Measurements from ENCODE around the gene MLXIP.

The MLXIP gene

DNA sequence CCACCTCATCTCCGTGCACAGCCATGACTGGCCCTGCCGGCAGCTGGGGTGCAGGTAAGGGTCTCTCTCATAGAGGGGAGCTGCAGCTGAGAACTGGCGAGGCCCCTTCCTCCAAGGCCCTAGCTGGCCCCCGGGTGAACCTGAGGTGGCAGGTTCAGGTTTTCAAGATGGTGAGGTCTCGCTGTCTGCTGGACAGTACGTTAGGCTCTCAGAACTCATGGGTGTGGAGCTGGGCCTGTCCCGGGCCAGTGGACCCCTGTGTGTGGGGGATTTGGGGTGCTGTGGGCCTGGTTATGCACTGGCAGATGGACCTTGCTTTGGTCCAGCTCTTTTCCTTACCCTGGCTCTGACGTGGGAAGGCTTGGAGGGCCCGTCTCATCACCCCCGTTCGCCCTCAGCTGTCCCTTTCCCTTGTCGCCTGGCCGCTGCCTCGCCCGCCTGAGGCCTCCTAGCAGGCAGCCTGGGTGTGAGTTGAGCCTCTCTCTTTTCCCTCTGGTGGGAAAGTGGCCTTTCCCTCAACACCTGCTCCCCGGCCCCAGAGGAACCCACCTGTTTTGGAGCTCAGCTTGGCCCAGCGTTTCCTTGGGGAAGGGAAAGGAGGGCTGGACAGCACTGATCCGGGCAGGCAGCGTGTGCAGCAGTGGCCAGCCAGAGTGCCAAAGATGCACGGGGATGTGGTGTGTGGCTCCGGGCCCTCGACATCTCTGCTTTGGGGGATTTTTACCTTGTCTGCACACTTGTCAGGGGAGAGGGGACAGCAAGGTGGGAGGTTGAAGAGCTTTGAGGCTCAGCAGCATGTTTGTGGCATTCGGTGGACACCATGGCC, 67.2 kb downstream of the MLXIP start:
- no peak for DNase-seq
- no peaks in the 10 kb centered on the region for H3K79me2 ChIP-seq (ENCODE audit: low read length)
- H4K20me1 ChIP-seq (ENCODE audit: insufficient read depth, low read length) = no peaks in the 10 kb centered on the region
- H3K9me2 ChIP-seq (replicated peaks; ENCODE audit: insufficient read depth, low read length) = no peaks in the 10 kb centered on the region
- no peaks in the 10 kb centered on the region for H3F3A ChIP-seq (ENCODE audit: insufficient read depth, low read length)
- H3K27me3 ChIP-seq (replicated peaks; ENCODE audit: insufficient read depth, low read length) = no peaks in the 10 kb centered on the region
- H3K9me3 ChIP-seq (replicated peaks; ENCODE audit: insufficient read depth, low read length) = no peaks in the 10 kb centered on the region
- no peak overlapping the region for H3K4me3 ChIP-seq (ENCODE audit: low read length)
- TF ChIP-seq, protein P1, sequence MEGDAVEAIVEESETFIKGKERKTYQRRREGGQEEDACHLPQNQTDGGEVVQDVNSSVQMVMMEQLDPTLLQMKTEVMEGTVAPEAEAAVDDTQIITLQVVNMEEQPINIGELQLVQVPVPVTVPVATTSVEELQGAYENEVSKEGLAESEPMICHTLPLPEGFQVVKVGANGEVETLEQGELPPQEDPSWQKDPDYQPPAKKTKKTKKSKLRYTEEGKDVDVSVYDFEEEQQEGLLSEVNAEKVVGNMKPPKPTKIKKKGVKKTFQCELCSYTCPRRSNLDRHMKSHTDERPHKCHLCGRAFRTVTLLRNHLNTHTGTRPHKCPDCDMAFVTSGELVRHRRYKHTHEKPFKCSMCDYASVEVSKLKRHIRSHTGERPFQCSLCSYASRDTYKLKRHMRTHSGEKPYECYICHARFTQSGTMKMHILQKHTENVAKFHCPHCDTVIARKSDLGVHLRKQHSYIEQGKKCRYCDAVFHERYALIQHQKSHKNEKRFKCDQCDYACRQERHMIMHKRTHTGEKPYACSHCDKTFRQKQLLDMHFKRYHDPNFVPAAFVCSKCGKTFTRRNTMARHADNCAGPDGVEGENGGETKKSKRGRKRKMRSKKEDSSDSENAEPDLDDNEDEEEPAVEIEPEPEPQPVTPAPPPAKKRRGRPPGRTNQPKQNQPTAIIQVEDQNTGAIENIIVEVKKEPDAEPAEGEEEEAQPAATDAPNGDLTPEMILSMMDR (IDR thresholded peaks at IDR 0.05; ENCODE audit: low read length) = no peak
- TF ChIP-seq EZH2 (optimal IDR thresholded peaks at IDR 0.05; ENCODE audit: low read depth, low read length) (no peak), EZH2phosphoT487 (IDR thresholded peaks at IDR 0.05; ENCODE audit: low read length) (no peak)
- H3K9ac ChIP-seq (ENCODE audit: low read length) = no peak overlapping the region
- no peak overlapping the region for H3K27ac ChIP-seq (ENCODE audit: low read length)
- no peak overlapping the region for H2AFZ ChIP-seq (ENCODE audit: low read length)
- no peaks in the 10 kb centered on the region for H3K36me3 ChIP-seq (replicated peaks; ENCODE audit: insufficient read depth, low read length)
- no peak overlapping the region for H3K4me2 ChIP-seq (ENCODE audit: low read depth, low read length)
- no peaks in the 10 kb centered on the region for H3K4me1 ChIP-seq (ENCODE audit: low read length)

DNA sequence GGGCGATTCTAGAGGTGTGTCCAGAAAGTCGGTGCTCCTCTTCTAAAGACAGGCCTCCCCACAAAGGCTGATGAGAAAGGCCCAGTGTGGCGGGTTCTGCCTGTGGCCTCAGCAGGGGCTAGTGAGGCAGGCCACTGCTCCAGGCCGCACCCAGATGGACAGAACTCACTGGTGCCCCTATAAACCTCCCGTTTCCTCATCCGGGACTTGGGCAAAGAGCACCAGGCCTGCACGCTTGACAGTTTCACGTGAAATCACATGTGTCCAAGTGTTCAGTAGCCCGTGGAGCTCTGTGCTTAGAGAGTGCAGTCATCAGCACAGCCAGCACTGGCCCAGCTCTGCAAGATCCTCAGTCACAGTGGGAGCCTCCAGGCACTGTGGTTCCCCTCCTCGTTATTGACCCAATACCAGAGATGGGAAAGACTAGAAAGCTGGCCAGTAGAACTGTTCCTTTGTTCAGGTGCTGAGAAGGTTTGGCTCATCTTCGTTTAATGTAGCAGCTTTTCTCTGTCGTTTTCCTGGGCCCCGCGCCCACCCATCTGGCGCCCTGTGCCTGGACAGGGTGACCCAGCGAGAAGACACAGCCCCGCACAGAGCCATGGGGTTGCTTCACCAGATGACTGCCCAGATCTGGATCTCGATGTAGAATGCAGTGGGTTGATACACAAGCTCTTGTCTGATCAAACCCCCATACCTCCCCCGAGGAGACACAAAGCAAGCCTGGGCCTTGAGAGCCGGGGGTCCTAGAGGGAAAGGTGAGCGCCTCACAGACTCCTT, 69.1 kb downstream of the MLXIP start:
- Histone ChIP-seq H3K27ac (ENCODE audit: low read length) (no peak overlapping the region), H3F3A (ENCODE audit: insufficient read depth, low read length) (no peaks in the 10 kb centered on the region), H3K36me3 (replicated peaks; ENCODE audit: insufficient read depth, low read length) (no peaks in the 10 kb centered on the region), H3K4me3 (ENCODE audit: low read length) (no peak overlapping the region), H3K4me1 (ENCODE audit: low read length) (no peaks in the 10 kb centered on the region), H3K9me2 (replicated peaks; ENCODE audit: insufficient read depth, low read length) (no peaks in the 10 kb centered on the region), H3K4me2 (ENCODE audit: low read depth, low read length) (no peak overlapping the region), H4K20me1 (ENCODE audit: insufficient read depth, low read length) (no peaks in the 10 kb centered on the region), H3K9ac (ENCODE audit: low read length) (no peak overlapping the region), H3K27me3 (replicated peaks; ENCODE audit: insufficient read depth, low read length) (no peaks in the 10 kb centered on the region), H2AFZ (ENCODE audit: low read length) (no peak overlapping the region), H3K9me3 (replicated peaks; ENCODE audit: insufficient read depth, low read length) (no peaks in the 10 kb centered on the region), H3K79me2 (ENCODE audit: low read length) (no peaks in the 10 kb centered on the region)
- DNase-seq = no peak
- TF ChIP-seq EZH2phosphoT487 (IDR thresholded peaks at IDR 0.05; ENCODE audit: low read length) (no peak), EZH2 (optimal IDR thresholded peaks at IDR 0.05; ENCODE audit: low read depth, low read length) (no peak)
- TF ChIP-seq, protein P1 (IDR thresholded peaks at IDR 0.05; ENCODE audit: low read length) = no peak

DNA sequence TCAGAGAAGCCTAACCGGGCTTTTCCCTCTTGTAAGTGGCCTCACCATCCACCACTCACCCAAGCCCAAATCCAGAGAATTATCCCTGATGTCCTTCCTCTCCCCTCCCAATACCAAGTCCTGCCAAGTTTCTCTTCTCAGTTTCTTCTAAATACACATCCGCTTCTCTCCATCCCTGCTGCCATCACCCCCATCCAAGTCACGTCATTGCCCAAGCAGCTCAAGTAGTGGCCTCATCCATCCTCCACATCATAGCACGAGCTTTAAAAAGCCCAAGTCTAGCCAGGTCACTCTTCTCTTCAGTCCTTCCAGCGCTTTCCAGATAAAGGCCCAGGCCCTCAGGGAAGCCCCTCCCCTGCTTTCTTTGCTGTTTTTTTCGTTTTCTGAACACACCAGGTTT, 70.1 kb downstream of the MLXIP start:
- H3K9ac ChIP-seq (ENCODE audit: low read length) = no peak overlapping the region

More for the DNA sequence above, 70.1 kb downstream of the MLXIP start:
- H3K36me3 ChIP-seq (replicated peaks; ENCODE audit: insufficient read depth, low read length) = no peaks in the 10 kb centered on the region
- no peaks in the 10 kb centered on the region for H4K20me1 ChIP-seq (ENCODE audit: insufficient read depth, low read length)
- no peaks in the 10 kb centered on the region for H3K79me2 ChIP-seq (ENCODE audit: low read length)
- no peaks in the 10 kb centered on the region for H3K9me3 ChIP-seq (replicated peaks; ENCODE audit: insufficient read depth, low read length)
- TF ChIP-seq, protein P1 (IDR thresholded peaks at IDR 0.05; ENCODE audit: low read length) = no peak
- TF ChIP-seq EZH2phosphoT487 (IDR thresholded peaks at IDR 0.05; ENCODE audit: low read length) (no peak), EZH2 (optimal IDR thresholded peaks at IDR 0.05; ENCODE audit: low read depth, low read length) (no peak)
- no peak overlapping the region for H3K27ac ChIP-seq (ENCODE audit: low read length)
- no peak for DNase-seq
- H3K27me3 ChIP-seq (replicated peaks; ENCODE audit: insufficient read depth, low read length) = no peaks in the 10 kb centered on the region
- H3K4me2 ChIP-seq (ENCODE audit: low read depth, low read length) = no peak overlapping the region
- H3K4me3 ChIP-seq (ENCODE audit: low read length) = no peak overlapping the region
- H3K9me2 ChIP-seq (replicated peaks; ENCODE audit: insufficient read depth, low read length) = no peaks in the 10 kb centered on the region
- H3F3A ChIP-seq (ENCODE audit: insufficient read depth, low read length) = no peaks in the 10 kb centered on the region
- H2AFZ ChIP-seq (ENCODE audit: low read length) = no peak overlapping the region
- no peaks in the 10 kb centered on the region for H3K4me1 ChIP-seq (ENCODE audit: low read length)

Measured in MM.1S (cell line).